Neuronal stem cell (in vitro differentiated cells): ENCODE measurements around the gene RRP1.
A peak's percentile ranks its signal among the peaks of the same experiment; 100 is the strongest.

Experiments used
- DNase-seq: peaks from one replicate; pipeline ENCODE4 v3.0.0-alpha.2; 2013; ENCODE audit warnings: low spot score
- H2AFZ ChIP-seq: one replicate; pipeline ENCODE4 v1.6.1; 2013; ENCODE audit warnings: mild to moderate bottlenecking, low read length, inconsistent platforms
- H2AK5ac ChIP-seq: 2 replicates; pipeline ENCODE4 v1.6.1; 2013; ENCODE audit warnings: low read depth, mild to moderate bottlenecking, inconsistent platforms, low read length, moderate library complexity, mixed read lengths
- H2BK120ac ChIP-seq: 2 replicates; pipeline ENCODE4 v1.6.1; 2013; ENCODE audit warnings: low read depth, mild to moderate bottlenecking, inconsistent platforms, low read length, moderate library complexity, mixed read lengths
- H2BK12ac ChIP-seq: one replicate; pipeline ENCODE4 v1.6.1; 2013; ENCODE audit warnings: low read length, inconsistent platforms
- H2BK15ac ChIP-seq: 2 replicates; pipeline ENCODE4 v1.6.1; 2013; ENCODE audit warnings: mild to moderate bottlenecking, low read length, inconsistent platforms, mixed read lengths
- H2BK5ac ChIP-seq: one replicate; pipeline ENCODE4 v1.6.1; 2013; ENCODE audit warnings: inconsistent platforms, mild to moderate bottlenecking, low read length, moderate library complexity
- H3K14ac ChIP-seq: one replicate; pipeline ENCODE4 v1.6.1; 2013; ENCODE audit warnings: low read length, inconsistent platforms
- H3K18ac ChIP-seq: 2 replicates; pipeline ENCODE4 v1.6.1; 2013; ENCODE audit warnings: low read length, inconsistent platforms
- H3K23ac ChIP-seq: 2 replicates; pipeline ENCODE4 v1.6.1; 2013; ENCODE audit warnings: low read depth, mild to moderate bottlenecking, mixed read lengths, low read length, inconsistent platforms; ENCODE audit not compliant: poor library complexity
- H3K27ac ChIP-seq: replicated peaks from 3 replicates; pipeline ENCODE4 v1.5.1; 2013; ENCODE audit warnings: low read length, inconsistent platforms
- H3K27me3 ChIP-seq, 3 experiments: 2 replicates each; pipeline ENCODE4 v1.6.1; 2013; ENCODE audit warnings: low read length in 3 of 3, mild to moderate bottlenecking in 2 of 3, inconsistent platforms in 1 of 3, low read depth in 1 of 3, mixed read lengths in 1 of 3, moderate library complexity in 1 of 3; ENCODE audit not compliant: control insufficient read depth in 3 of 3, insufficient read depth in 3 of 3
- H3K36me3 ChIP-seq, 2 donors: replicated peaks in 1 of 2; 2 replicates each; pipeline ENCODE4 v1.6.1; 2013; ENCODE audit warnings: low read length in 2 of 2; ENCODE audit not compliant: control insufficient read depth in 2 of 2, insufficient read depth in 2 of 2
- H3K4ac ChIP-seq: 2 replicates; pipeline ENCODE4 v1.6.1; 2013; ENCODE audit warnings: inconsistent platforms, mild to moderate bottlenecking, low read length, moderate library complexity
- H3K4me1 ChIP-seq, 2 donors: 1 replicate in 1 of 2; 2 replicates in 1 of 2; pipeline ENCODE4 v1.6.1; 2013; ENCODE audit warnings: low read length in 2 of 2, low read depth in 1 of 2; ENCODE audit not compliant: control insufficient read depth in 2 of 2, insufficient read depth in 1 of 2
- H3K4me2 ChIP-seq: one replicate; pipeline ENCODE4 v1.6.1; 2013; ENCODE audit warnings: mild to moderate bottlenecking, low read length, inconsistent platforms; ENCODE audit not compliant: insufficient read depth, poor library complexity, severe bottlenecking
- H3K4me3 ChIP-seq, 2 donors: 2 replicates each; pipeline ENCODE4 v1.5.1; 2013; ENCODE audit warnings: low read length in 2 of 2, mild to moderate bottlenecking in 2 of 2, inconsistent platforms in 1 of 2, moderate library complexity in 1 of 2
- H3K79me1 ChIP-seq: one replicate; pipeline ENCODE4 v1.6.1; 2013; ENCODE audit warnings: low read depth, mild to moderate bottlenecking, inconsistent platforms, low read length, moderate library complexity
- H3K9ac ChIP-seq: one replicate; pipeline ENCODE4 v1.6.1; 2013; ENCODE audit warnings: mild to moderate bottlenecking, low read depth, low read length, inconsistent platforms; ENCODE audit not compliant: poor library complexity
- H3K9me3 ChIP-seq, 2 donors: replicated peaks in 1 of 2; 2 replicates each; pipeline versions ENCODE3 to v1.6.1; 2013; ENCODE audit warnings: low read length in 2 of 2, mild to moderate bottlenecking in 2 of 2, inconsistent platforms in 1 of 2, low read depth in 1 of 2, mixed read lengths in 1 of 2, moderate library complexity in 1 of 2; ENCODE audit not compliant: control insufficient read depth in 2 of 2, insufficient read depth in 1 of 2
- H4K8ac ChIP-seq: one replicate; pipeline ENCODE4 v1.6.1; 2013; ENCODE audit warnings: low read depth, mild to moderate bottlenecking, inconsistent platforms, low read length, moderate library complexity
- H4K91ac ChIP-seq: one replicate; pipeline ENCODE4 v1.6.1; 2013; ENCODE audit warnings: low read length, low read depth, mild to moderate bottlenecking, inconsistent platforms; ENCODE audit not compliant: poor library complexity
- WGBS, 2 donors: extraction: QIAGEN DNeasy Blood & Tissue Kit; methylation state at CpG; one replicate each; pipeline ENCODE4 v1.1.7; 2013; ENCODE audit warnings: missing lambda C conversion rate in 2 of 2, mixed read lengths in 1 of 2; ENCODE audit not compliant: insufficient read length in 2 of 2, insufficient replicate concordance in 1 of 2; ENCODE audit errors: extremely low coverage in 2 of 2; 5-methylcytosine and 5-hydroxymethylcytosine counted together

RRP1 gene

DNA sequence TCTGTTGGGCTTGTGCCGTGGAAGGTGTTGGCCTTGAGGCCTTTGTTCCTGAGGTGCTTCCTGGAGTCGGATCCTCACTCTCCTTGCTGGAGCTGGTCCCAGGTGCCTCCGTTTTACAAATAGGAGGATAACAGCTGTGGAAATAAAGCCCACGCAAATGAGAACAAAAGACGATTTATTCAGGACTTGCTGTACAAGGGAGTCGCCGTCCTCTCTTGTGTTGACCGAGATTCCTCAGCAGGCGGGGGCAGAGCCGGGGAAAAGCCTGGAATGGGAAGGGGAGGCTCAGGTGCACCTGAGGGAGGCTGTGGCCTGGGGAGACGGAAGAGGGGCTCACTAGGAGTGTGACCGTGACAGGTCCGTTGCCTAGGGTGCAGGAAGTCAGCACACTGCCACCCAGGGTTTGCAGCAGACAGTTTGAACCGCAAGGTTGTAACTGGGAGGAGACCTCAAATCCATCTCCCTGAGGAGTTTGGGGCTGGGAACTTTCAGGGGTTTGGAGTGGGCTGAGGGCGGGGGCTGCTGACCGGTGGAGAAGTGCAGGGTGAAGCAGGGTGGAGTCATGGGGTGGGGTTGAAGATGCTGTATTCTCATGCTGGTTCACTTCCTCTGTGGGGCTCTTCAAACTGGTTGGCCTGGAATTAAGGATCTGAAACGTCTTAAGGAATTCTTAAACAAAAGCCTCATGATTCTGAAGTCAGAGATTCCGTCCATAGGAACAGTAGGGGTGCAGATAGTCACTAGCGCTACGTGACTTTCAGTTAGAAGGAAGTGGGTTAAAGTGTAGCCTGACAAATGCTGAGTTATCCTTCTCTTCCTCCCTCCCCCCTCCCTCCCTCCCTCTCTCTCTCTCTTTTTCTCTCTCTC, 10.7 kb upstream of the RRP1 start:
- DNase-seq = no peak
- peak overlapping the region; percentile 23 for H2AFZ ChIP-seq
- peaks cover 9 to 11% of the 10 kb centered on the region in 2 donors for H3K36me3 ChIP-seq
- H3K18ac ChIP-seq = peak overlapping the region; percentile 76
- WGBS, 2 donors = no CpG with 5 or more reads among the region's 20 CpGs
- peaks cover 9% of the 10 kb centered on the region for H3K79me1 ChIP-seq
- H3K23ac ChIP-seq = peak overlapping the region; percentile 55
- H2BK15ac ChIP-seq = peak overlapping the region; percentile 96
- H3K9ac ChIP-seq = no peak overlapping the region
- no peak overlapping the region for H2BK5ac ChIP-seq
- H3K27ac ChIP-seq = no peak overlapping the region
- peaks cover 6 to 9% of the 10 kb centered on the region in 2 donors for H3K4me1 ChIP-seq
- H3K14ac ChIP-seq = no peak overlapping the region
- H3K27me3 ChIP-seq = no peaks in the 10 kb centered on the region
- H2AK5ac ChIP-seq = peak overlapping the region; percentile 84
- H3K4me3 ChIP-seq = no peak overlapping the region
- H4K91ac ChIP-seq = no peak overlapping the region
- H2BK120ac ChIP-seq = no peak overlapping the region
- peak overlapping the region; percentile 23 for H3K4ac ChIP-seq
- no peak overlapping the region for H4K8ac ChIP-seq
- no peak overlapping the region for H3K4me2 ChIP-seq
- no peaks in the 10 kb centered on the region for H3K9me3 ChIP-seq
- no peak overlapping the region for H2BK12ac ChIP-seq

DNA sequence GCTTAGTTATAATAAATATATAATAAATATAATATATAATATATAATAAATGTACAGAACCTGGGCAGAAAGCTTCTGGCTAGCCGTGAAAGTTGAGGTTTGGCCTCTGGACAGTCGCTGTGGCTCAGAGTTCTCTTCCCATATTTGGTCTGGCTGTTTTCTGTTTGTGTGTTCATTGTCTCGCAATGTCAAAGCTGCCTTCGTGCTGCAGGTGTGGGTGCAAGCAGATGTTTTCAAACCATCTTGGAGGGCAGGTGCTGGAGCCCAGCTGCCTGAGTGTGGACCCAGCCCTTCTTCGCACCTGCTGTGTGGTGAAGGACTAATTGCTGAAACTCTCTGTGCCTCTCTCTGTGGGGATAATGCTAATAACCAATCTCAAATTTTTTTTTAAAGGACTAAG, 9.7 kb upstream of the RRP1 start:
- Histone ChIP-seq H3K9me3 (no peaks in the 10 kb centered on the region), H2AK5ac (no peak overlapping the region), H3K79me1 (peaks cover 6% of the 10 kb centered on the region), H2BK120ac (no peak overlapping the region), H3K4me2 (no peak overlapping the region), H3K4ac (no peak overlapping the region), H4K8ac (no peak overlapping the region), H3K18ac (no peak overlapping the region), H3K23ac (no peak overlapping the region), H3K27me3 (no peaks in the 10 kb centered on the region), H3K4me1 (peaks cover 6 to 9% of the 10 kb centered on the region in 2 donors), H3K4me3 (no peak overlapping the region), H2BK15ac (no peak overlapping the region), H3K14ac (no peak overlapping the region), H3K36me3 (peaks cover under 1 to 1% of the 10 kb centered on the region in 2 donors), H3K9ac (peak overlapping the region; percentile 30), H2AFZ (no peak overlapping the region), H3K27ac (no peak overlapping the region), H4K91ac (no peak overlapping the region), H2BK5ac (no peak overlapping the region), H2BK12ac (no peak overlapping the region)
- DNase-seq = no peak
- no CpG with 5 or more reads among the region's 5 CpGs for WGBS, 2 donors

DNA sequence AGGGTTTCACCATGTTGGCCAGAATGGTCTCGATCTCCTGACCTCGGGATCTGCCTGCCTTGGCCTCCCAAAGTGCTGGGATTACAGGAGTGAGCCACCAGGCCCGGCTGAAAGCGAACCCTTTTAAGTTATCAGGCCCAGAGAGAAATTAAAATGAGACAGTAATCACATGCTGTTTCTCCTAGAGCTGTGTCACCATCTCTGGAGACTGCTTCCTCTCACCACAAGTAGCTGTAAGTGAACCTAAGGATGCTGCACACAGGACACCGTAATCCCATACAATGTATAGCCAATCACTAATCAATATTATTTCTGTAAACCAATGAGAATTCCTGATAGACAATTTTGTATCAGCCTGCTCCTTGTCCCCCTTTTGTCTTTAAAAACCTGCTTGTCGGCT, 7.5 kb upstream of the RRP1 start:
- Histone ChIP-seq H3K4ac (no peak overlapping the region), H4K91ac (no peak overlapping the region), H2BK120ac (no peak overlapping the region), H3K9ac (no peak overlapping the region), H3K14ac (no peak overlapping the region), H2BK15ac (no peak overlapping the region), H2AFZ (no peak overlapping the region), H2BK12ac (no peak overlapping the region), H2AK5ac (no peak overlapping the region), H3K4me1 (peaks cover 3 to 6% of the 10 kb centered on the region in 2 donors), H3K27me3 (no peaks in the 10 kb centered on the region), H3K9me3 (peaks cover 0 to 5% of the 10 kb centered on the region in 2 donors), H3K23ac (no peak overlapping the region), H2BK5ac (no peak overlapping the region), H3K4me2 (no peak overlapping the region), H4K8ac (no peak overlapping the region), H3K27ac (no peak overlapping the region), H3K18ac (no peak overlapping the region), H3K4me3 (no peak overlapping the region), H3K79me1 (no peaks in the 10 kb centered on the region), H3K36me3 (no peaks in the 10 kb centered on the region)
- DNase-seq = no peak
- no CpG with 5 or more reads among the region's 6 CpGs for WGBS, 2 donors

DNA sequence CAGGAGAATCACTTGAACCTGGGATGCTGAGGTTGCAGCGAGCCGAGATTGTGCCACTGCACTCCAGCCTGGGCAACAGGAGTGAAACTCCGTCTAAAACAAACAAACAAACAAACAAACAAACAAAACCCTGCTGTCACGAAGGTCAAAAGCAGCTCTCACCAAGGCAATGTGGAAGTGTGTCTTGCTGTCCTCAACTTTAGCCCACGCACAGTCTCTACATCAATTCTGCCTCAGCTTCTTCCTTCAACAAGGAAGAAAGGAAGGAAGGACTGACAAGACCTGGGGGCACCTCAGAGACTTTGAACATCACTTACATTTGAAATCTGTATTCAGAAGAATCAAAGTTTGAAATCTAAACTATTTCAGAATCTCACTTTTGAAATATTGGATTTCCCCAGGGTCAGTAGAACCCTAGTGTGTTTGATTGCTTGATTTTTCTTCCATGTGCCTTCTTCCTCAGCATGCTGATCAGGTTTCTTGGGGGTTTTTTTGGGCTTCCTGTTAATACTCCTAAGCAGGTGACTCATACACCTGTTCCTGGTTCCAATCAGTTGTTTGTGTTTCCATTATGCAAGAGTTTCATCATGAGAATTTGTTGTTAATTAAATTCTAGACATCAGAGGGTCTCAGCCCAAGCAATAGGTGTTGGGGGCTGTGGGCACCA, 6.8 kb upstream of the RRP1 start:
- Histone ChIP-seq H4K8ac (no peak overlapping the region), H3K9me3 (peaks cover 0 to 8% of the 10 kb centered on the region in 2 donors), H3K14ac (no peak overlapping the region), H2AFZ (no peak overlapping the region), H2BK12ac (no peak overlapping the region), H3K9ac (no peak overlapping the region), H3K27me3 (no peaks in the 10 kb centered on the region), H3K4ac (no peak overlapping the region), H3K27ac (no peak overlapping the region), H3K4me2 (no peak overlapping the region), H3K4me1 (peaks cover 3 to 6% of the 10 kb centered on the region in 2 donors), H2AK5ac (no peak overlapping the region), H3K23ac (no peak overlapping the region), H3K18ac (no peak overlapping the region), H2BK120ac (no peak overlapping the region), H3K4me3 (no peak overlapping the region), H2BK5ac (no peak overlapping the region), H3K79me1 (no peaks in the 10 kb centered on the region), H4K91ac (no peak overlapping the region), H3K36me3 (no peaks in the 10 kb centered on the region), H2BK15ac (no peak overlapping the region)
- DNase-seq = no peak
- no CpG with 5 or more reads among the region's 5 CpGs for WGBS, 2 donors
